Measurements from ENCODE around the gene TRIP10. TPM values are rescaled to one million over a fixed set of nuclear protein-coding genes. Genes with fewer than 3 reads are reported as not detected.

Gene TRIP10
- total RNA-seq, 1 experiment from 2014 or later, result 50.0 TPM

- peak; percentile 82 to 88 for DNase-seq (ENCODE audit: low read depth in 1 of 2, low spot score in 2 of 2)
- no peaks in the 10 kb centered on the region for H3K9me3 ChIP-seq (replicated peaks)
- peaks cover 27% of the 10 kb centered on the region for H3K4me1 ChIP-seq (replicated peaks)
- H3K27ac ChIP-seq, result 0 out of 2 replicates have a peak overlapping the region, but pooled peaks have one; percentile 84
- H3K36me3 ChIP-seq, result peaks cover 16% of the 10 kb centered on the region; the same call in 1 of the 2 replicates
- H3K27me3 ChIP-seq (replicated peaks), result no peaks in the 10 kb centered on the region
- H3K4me3 ChIP-seq, result peak overlapping the region; percentile 72
Observed at GRCh38 chr19:6736169-6736916, 3.1 kb upstream of the TRIP10 start.

- Histone ChIP-seq H3K4me3 (peak overlapping the region; percentile 72), H3K27me3 (replicated peaks) (no peaks in the 10 kb centered on the region), H3K27ac (peak overlapping the region; percentile 84), H3K9me3 (replicated peaks) (no peaks in the 10 kb centered on the region), H3K36me3 (peaks cover 14% of the 10 kb centered on the region; the same call in 1 of the 2 replicates), H3K4me1 (replicated peaks) (peaks cover 27% of the 10 kb centered on the region)
- DNase-seq (ENCODE audit: low read depth in 1 of 2, low spot score in 2 of 2), result no peak
Observed at GRCh38 chr19:6736917-6737283, 2.6 kb upstream of the TRIP10 start.

GRCh38 chr19:6737284-6737872 is 2.1 kb upstream of the TRIP10 start, which contains the start of gene GPR108:
GPR108 (minus strand) TSS chr19:6737580; CDS start chr19:6737576, 4 bp downstream.
- H3K27me3 ChIP-seq (replicated peaks), result no peaks in the 10 kb centered on the region
- peak; percentile 99 to 100 for DNase-seq (ENCODE audit: low read depth in 1 of 2, low spot score in 2 of 2)
- peak within 1 kb of the TSS; percentile 72 for H3K4me3 ChIP-seq
- H3K9me3 ChIP-seq (replicated peaks), result no peaks in the 10 kb centered on the region
- H3K4me1 ChIP-seq (replicated peaks), result peaks cover 27% of the 10 kb centered on the region
- H3K36me3 ChIP-seq, result peaks cover 10% of the 10 kb centered on the region; the same call in 1 of the 2 replicates
- H3K27ac ChIP-seq, result peak within 1 kb of the TSS; percentile 84

GRCh38 chr19:6737873-6738786 is 1.4 kb upstream of the TRIP10 start:
- no peak overlapping the region for H3K27ac ChIP-seq
- H3K9me3 ChIP-seq (replicated peaks), result no peaks in the 10 kb centered on the region
- peak; percentile 72 to 75 for DNase-seq (ENCODE audit: low read depth in 1 of 2, low spot score in 2 of 2)
- no peaks in the 10 kb centered on the region for H3K27me3 ChIP-seq (replicated peaks)
- peaks cover 9% of the 10 kb centered on the region for H3K36me3 ChIP-seq
- H3K4me3 ChIP-seq, result no peak overlapping the region
- peaks cover 30% of the 10 kb centered on the region for H3K4me1 ChIP-seq (replicated peaks)

DNA sequence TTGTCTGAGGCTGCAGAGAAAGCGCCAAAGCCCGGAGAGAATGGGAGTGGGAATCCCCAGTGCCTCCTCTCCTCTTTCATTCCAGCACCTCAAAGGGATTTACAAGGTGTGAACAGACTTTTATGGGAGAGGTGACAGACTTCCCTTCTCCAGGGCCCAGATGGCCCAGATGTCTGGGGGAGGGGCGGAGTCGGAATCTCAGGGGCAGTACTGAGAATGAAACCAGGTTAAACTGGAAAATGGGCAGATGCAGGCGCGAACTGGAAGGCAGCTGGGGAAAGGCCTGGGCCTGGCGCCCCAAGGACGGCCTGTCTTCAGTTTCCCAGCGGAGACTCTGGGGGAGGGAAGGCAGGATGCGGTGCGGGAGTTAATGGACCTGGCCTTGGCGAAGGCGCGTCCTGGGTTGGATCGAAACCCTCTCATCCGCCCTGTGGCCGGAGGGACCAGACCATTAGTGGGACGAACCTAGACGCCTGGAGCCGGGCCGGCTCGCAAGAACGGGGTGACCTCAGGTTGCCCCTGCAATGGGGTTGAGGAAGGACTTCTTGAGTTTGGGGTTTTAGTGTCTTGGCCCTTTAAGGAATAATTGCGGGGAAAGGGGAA is 592 bp upstream of the TRIP10 start:
- Histone ChIP-seq H3K4me3 (peak overlapping the region; percentile 72), H3K27me3 (replicated peaks) (no peaks in the 10 kb centered on the region), H3K9me3 (replicated peaks) (no peaks in the 10 kb centered on the region), H3K4me1 (replicated peaks) (peaks cover 38% of the 10 kb centered on the region), H3K36me3 (peaks cover 13% of the 10 kb centered on the region), H3K27ac (no peak overlapping the region)
- peak in 1 of 2 experiments; percentile 66 for DNase-seq (ENCODE audit: low read depth in 1 of 2, low spot score in 2 of 2)

DNA sequence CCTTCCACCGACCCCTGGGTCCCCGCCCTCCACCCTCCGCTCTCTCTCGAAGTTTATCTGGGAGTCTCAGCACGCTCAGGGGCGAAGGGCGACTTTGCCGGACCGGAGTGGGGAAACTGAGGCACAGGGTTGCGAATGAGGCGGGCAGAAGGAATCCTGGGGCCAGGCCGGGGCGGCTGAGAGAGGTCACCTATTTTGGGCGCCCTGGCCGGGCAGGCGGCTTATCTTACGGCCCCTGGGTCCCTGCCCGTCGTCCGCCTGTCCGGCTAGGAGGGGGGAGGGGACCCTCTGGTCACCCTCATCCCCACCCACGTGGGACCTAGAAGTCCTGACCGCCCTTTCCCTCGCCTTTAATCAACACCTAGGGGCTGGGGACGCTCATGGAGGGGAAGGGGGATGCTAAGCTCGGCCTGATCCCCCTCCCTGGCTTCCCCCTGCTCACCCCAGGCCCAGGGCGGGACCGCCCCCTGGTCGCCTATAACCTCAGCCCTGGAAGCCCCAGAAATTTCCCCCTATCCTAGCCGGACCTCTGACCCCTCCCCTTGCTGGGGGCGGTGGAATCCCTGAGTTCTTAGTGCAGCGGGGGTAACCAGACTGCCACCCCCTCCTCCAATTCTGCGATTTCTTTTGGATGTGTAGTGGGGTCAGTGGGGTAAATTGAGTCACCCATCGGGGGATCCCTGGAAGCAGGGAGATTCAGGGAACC is 556 bp downstream of the TRIP10 start:
- Histone ChIP-seq H3K9me3 (replicated peaks) (no peaks in the 10 kb centered on the region), H3K36me3 (peaks cover 20% of the 10 kb centered on the region), H3K27me3 (replicated peaks) (no peaks in the 10 kb centered on the region), H3K4me3 (peak overlapping the region; percentile 72), H3K4me1 (replicated peaks) (peaks cover 49% of the 10 kb centered on the region), H3K27ac (peak overlapping the region; percentile 59)
- peak in 1 of 2 experiments; percentile 72 for DNase-seq (ENCODE audit: low read depth in 1 of 2, low spot score in 2 of 2)

DNA sequence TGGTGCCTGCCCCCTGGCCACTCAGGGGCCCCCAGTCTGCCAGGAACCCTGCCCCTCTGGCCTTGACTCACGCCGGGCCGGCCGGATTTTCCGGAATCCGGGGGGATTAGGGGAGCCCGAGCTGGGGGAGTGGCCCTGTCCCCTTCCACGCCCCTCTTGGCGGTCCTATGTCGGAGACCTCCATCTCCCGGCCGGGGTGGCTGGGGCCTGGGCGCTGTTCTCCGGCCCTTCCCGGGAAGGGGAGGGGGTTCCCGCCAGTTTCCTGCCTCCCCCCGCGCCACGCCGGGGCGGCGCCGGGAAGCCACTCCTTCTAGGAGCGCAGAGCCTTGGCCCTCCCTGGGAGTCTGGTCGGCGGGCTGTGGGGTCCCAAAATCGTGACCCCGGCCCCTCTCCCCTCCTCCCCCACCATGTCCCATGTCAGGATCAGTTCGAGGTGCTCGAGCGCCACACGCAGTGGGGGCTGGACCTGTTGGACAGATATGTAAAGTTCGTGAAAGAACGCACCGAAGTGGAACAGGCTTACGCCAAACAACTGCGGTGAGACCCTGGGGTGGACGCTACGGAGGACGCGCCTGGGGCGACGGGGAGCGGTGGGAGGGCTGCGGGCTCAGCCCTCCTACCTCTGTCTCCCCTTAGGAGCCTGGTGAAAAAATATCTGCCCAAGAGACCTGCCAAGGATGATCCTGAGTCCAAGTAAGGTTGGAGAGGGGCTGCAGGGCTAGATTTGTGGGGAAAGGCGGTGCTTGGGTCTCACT is 1.3 kb downstream of the TRIP10 start:
- H3K9me3 ChIP-seq (replicated peaks), result no peaks in the 10 kb centered on the region
- peak overlapping the region; percentile 72 for H3K4me3 ChIP-seq
- DNase-seq (ENCODE audit: low read depth in 1 of 2, low spot score in 2 of 2), result peak; percentile 60 to 62
- H3K4me1 ChIP-seq (replicated peaks), result peaks cover 55% of the 10 kb centered on the region
- H3K27me3 ChIP-seq (replicated peaks), result no peaks in the 10 kb centered on the region
- peaks cover 26% of the 10 kb centered on the region for H3K36me3 ChIP-seq
- peak overlapping the region; percentile 59 for H3K27ac ChIP-seq

DNA sequence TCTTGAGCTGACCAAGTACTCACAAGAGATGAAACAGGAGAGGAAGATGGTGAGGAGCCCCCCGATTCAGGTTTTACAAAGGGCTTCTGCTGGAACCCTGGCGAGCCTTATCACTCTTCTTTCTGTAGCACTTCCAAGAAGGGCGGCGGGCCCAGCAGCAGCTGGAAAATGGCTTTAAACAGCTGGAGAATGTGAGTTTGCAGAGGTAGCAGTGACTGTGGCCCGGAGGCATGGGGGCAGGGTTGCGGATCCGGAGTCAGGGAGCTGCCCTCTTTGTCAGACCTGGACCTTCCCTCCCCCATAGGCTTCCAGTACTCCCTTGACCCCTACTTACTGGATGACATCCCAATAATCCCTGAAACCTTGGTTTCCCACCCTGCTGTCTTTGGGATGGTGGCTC is 3.6 kb downstream of the TRIP10 start:
- H3K4me3 ChIP-seq, result no peak overlapping the region
- peaks cover 44% of the 10 kb centered on the region for H3K4me1 ChIP-seq (replicated peaks)
- H3K36me3 ChIP-seq, result peaks cover 45% of the 10 kb centered on the region
- DNase-seq (ENCODE audit: low read depth in 1 of 2, low spot score in 2 of 2), result no peak
- no peaks in the 10 kb centered on the region for H3K9me3 ChIP-seq (replicated peaks)
- no peak overlapping the region for H3K27ac ChIP-seq
- H3K27me3 ChIP-seq (replicated peaks), result no peaks in the 10 kb centered on the region

DNA sequence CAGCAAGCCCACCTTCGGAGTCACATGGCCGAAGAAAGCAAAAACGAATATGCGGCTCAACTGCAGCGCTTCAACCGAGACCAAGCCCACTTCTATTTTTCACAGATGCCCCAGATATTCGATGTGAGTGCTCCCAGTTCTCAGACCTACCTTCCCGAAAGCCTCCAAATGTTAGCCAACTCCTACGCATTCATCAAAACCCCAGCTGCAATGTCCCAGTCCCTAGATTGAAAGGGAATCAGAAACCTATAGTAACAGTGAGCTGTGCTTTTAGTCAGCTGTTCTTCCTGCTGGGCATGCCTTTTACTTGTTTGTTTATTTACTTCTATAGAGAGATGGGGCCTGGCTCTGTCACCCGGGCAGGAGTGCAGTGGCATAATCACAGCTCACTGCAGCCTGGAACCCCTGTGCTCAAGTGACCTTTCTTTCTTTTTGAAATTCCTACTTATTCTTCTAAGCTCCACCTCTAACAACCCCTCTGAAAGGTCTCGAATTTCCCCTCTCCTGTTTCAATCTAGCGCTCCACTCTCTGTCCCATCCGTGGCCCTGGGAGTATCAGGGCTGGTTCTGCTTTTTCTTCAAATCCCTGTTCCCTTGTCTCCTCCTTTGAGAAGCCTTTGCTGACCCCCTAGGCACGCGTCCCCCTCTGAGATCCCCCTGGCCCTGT is 4.4 kb downstream of the TRIP10 start:
- Histone ChIP-seq H3K9me3 (replicated peaks) (no peaks in the 10 kb centered on the region), H3K36me3 (peaks cover 52% of the 10 kb centered on the region), H3K4me1 (replicated peaks) (peaks cover 36% of the 10 kb centered on the region), H3K27me3 (replicated peaks) (no peaks in the 10 kb centered on the region), H3K27ac (peak overlapping the region; percentile 59), H3K4me3 (no peak overlapping the region)
- DNase-seq (ENCODE audit: low read depth in 1 of 2, low spot score in 2 of 2), result no peak

DNA sequence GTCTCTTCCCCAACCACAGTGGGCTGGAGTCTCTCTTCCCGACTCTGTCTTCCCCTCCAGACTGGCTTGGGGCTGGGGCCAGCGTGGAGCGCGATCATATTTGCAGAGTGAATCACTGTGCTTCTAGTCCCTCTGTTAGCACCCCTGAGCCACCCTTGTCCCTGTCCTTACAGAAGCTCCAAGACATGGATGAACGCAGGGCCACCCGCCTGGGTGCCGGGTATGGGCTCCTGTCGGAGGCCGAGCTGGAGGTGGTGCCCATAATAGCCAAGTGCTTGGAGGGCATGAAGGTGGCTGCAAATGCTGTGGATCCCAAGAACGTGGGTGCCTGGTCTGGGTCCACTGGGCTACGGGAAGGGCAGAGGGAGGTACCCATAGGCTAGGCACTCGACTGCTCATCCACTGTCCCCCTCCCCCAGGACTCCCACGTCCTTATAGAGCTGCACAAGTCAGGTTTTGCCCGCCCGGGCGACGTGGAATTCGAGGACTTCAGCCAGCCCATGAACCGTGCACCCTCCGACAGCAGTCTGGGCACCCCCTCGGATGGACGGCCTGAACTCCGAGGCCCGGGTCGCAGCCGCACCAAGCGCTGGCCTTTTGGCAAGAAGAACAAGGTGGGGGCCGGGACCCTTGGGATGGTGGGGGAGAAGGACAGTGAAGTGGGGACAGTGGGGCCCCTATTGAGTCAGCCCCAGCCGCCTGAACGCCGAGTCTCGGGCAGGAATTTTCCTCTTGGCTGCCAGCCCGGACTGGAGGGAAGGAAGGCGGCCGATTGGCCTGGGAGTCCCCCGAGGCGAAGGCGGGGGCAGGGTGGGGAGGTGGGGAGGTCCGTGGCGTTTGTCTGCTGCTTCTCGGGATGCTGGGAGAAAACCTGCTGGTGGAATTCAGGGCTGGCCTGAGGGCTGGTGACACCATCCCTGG is 5.2 kb downstream of the TRIP10 start:
- DNase-seq (ENCODE audit: low read depth in 1 of 2, low spot score in 2 of 2), result peak; percentile 86 to 92
- Histone ChIP-seq H3K27ac (peak overlapping the region; percentile 59), H3K27me3 (replicated peaks) (no peaks in the 10 kb centered on the region), H3K9me3 (replicated peaks) (no peaks in the 10 kb centered on the region), H3K4me3 (peak overlapping the region; percentile 1; the same call in 1 of the 2 replicates), H3K4me1 (replicated peaks) (peaks cover 31% of the 10 kb centered on the region), H3K36me3 (peaks cover 58% of the 10 kb centered on the region)

DNA sequence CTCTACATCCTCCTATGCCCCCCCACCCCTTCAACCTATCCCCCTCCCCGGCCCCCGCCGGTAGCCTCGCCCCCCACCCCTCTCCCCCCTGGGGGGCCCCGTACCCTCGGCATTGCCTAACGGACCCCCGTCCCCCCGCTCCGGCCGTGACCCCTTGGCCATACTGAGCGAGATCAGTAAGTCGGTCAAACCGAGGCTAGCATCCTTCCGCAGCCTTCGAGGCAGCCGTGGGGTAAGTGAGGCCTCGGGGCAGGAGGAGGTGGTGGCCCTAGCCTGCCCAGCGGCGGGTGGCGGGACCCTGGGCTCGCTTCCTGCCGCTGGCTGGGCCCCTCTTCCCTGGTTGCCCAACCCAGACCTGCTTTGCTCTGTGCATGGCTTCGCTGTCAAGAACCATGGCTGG is 6.5 kb downstream of the TRIP10 start:
- no peaks in the 10 kb centered on the region for H3K27me3 ChIP-seq (replicated peaks)
- no peak for DNase-seq (ENCODE audit: low read depth in 1 of 2, low spot score in 2 of 2)
- peaks cover 30% of the 10 kb centered on the region for H3K4me1 ChIP-seq (replicated peaks)
- no peak overlapping the region for H3K4me3 ChIP-seq
- no peaks in the 10 kb centered on the region for H3K9me3 ChIP-seq (replicated peaks)
- no peak overlapping the region for H3K27ac ChIP-seq
- peaks cover 65% of the 10 kb centered on the region for H3K36me3 ChIP-seq
